ENCODE data around the gene BCKDHA. TPM values are rescaled to one million over a fixed set of nuclear protein-coding genes. Genes with fewer than 3 reads are reported as not detected.

BCKDHA gene
- total RNA-seq, 4 donors from 2014 or later = 64.3 to 116 (median 70.1) TPM

GRCh38 chr19:41449079-41449864 is 51.7 kb downstream of the BCKDHA start:
- DNase-seq (ENCODE audit: low spot score in 2 of 2) = peak; percentile 53 to 95
- TF ChIP-seq CTCF (IDR thresholded peaks at IDR 0.05) (peak in 1 of 3 donors; percentile 83), POLR2A (IDR thresholded peaks at IDR 0.05) (no peak)
- no peak overlapping the region for H3K4me3 ChIP-seq (ENCODE audit: low read depth, poor library complexity, severe bottlenecking)
- 3% methylated on average over 20 to 22 of the region's 22 CpGs for WGBS, 2 donors
- intact Hi-C loops (cut with DNase I; ENCODE audit: low total_unique reads) = no loop called here

GRCh38 chr19:41449865-41450178 is 52.2 kb downstream of the BCKDHA start:
- intact Hi-C loops (cut with DNase I; ENCODE audit: low total_unique reads) = loop anchor here (5.0 kb wide), 1 partner anchor 122 kb away; no protein-coding TSS in a partner anchor
- TF ChIP-seq POLR2A (IDR thresholded peaks at IDR 0.05) = no peak
- TF ChIP-seq CTCF (IDR thresholded peaks at IDR 0.05) = no peak
- DNase-seq (ENCODE audit: low spot score in 2 of 2) = peak in 1 of 2 donors; percentile 71
- H3K4me3 ChIP-seq (ENCODE audit: low read depth, poor library complexity, severe bottlenecking) = no peak overlapping the region
- 31 to 51% methylated on average over 3 of the region's 3 CpGs for WGBS, 2 donors

GRCh38 chr19:41452584-41453275 is 55.1 kb downstream of the BCKDHA start:
- intact Hi-C loops (cut with DNase I; ENCODE audit: low total_unique reads) = loop anchor here (5.0 kb wide), 1 partner anchor 120 kb away; no protein-coding TSS in a partner anchor
- TF ChIP-seq CTCF (IDR thresholded peaks at IDR 0.05) = no peak
- no peak for TF ChIP-seq POLR2A (IDR thresholded peaks at IDR 0.05)
- DNase-seq (ENCODE audit: low spot score in 2 of 2) = peak in 1 of 2 donors; percentile 61
- 70 to 74% methylated on average over 6 of the region's 6 CpGs for WGBS, 2 donors
- H3K4me3 ChIP-seq (ENCODE audit: low read depth, poor library complexity, severe bottlenecking) = no peak overlapping the region

- no peak overlapping the region for H3K4me3 ChIP-seq (ENCODE audit: low read depth, poor library complexity, severe bottlenecking)
- intact Hi-C loops (cut with DNase I; ENCODE audit: low total_unique reads) = no loop called here
- TF ChIP-seq CTCF (IDR thresholded peaks at IDR 0.05) (no peak), POLR2A (IDR thresholded peaks at IDR 0.05) (no peak)
- WGBS, 2 donors = 46 to 49% methylated on average over 2 of the region's 2 CpGs
- DNase-seq (ENCODE audit: low spot score in 2 of 2) = no peak
Observed at GRCh38 chr19:41455936-41456335, 58.3 kb downstream of the BCKDHA start.

- intact Hi-C loops (cut with DNase I; ENCODE audit: low total_unique reads) = no loop called here
- TF ChIP-seq CTCF (IDR thresholded peaks at IDR 0.05) = no peak
- no peak for TF ChIP-seq POLR2A (IDR thresholded peaks at IDR 0.05)
- no peak overlapping the region for H3K4me3 ChIP-seq (ENCODE audit: low read depth, poor library complexity, severe bottlenecking)
- 14 to 15% methylated on average over 7 of the region's 7 CpGs for WGBS, 2 donors
- no peak for DNase-seq (ENCODE audit: low spot score in 2 of 2)
Observed at GRCh38 chr19:41456342-41456918, 58.8 kb downstream of the BCKDHA start.

Data from lower leg skin (tissue), 4 donors.